SU-DHL-6 (cell line): ENCODE results near the gene RPL10A.

Experiments used
- CTCF ChIP-seq: fragments of 200-600 bp; sonication (generic); IDR thresholded peaks from one replicate; pipeline ENCODE4 v1.5.1; 2017; ENCODE audit warnings: antibody characterized with exemption, mild to moderate bottlenecking, low read length, moderate library complexity; ENCODE audit not compliant: insufficient read depth, poor library complexity, severe bottlenecking
- EZH2phosphoT487 ChIP-seq: fragments of 200-600 bp; sonication (generic), shearing (Covaris generic); conservative IDR thresholded peaks from 2 replicates; pipeline ENCODE4 v1.6.1; 2018; ENCODE audit warnings: mild to moderate bottlenecking, antibody characterized with exemption, low read length, moderate library complexity, mixed read lengths

- TF ChIP-seq CTCF = no peak
- TF ChIP-seq EZH2phosphoT487 = no peak
Observed at GRCh38 chr6:35491558-35492257, 23.5 kb downstream of the RPL10A start.
